GM18867 (cell line): ENCODE data around the gene HSD17B12.

Experiments
- ATAC-seq: cut with Tn5 transposase; IDR thresholded peaks from one replicate; pipeline ENCODE4 v1.9.1; 2021; ENCODE audit warnings: mild to moderate bottlenecking, moderate library complexity; ENCODE audit not compliant: unreplicated experiment

Gene HSD17B12

GRCh38 chr11:43687120-43687791, 6.7 kb downstream of the HSD17B12 start:
- ATAC-seq: no peak

- ATAC-seq: no peak
Measured at GRCh38 chr11:43688394-43688793, 7.9 kb downstream of the HSD17B12 start.

- no peak for ATAC-seq
Measured at GRCh38 chr11:43689167-43689566, 8.6 kb downstream of the HSD17B12 start.

- no peak for ATAC-seq
Measured at GRCh38 chr11:43690929-43691725, 10.6 kb downstream of the HSD17B12 start.

- no peak for ATAC-seq
Measured at GRCh38 chr11:43691806-43692205, 11.3 kb downstream of the HSD17B12 start.

GRCh38 chr11:43693069-43693468, 12.5 kb downstream of the HSD17B12 start:
- ATAC-seq: no peak

GRCh38 chr11:43693731-43694130, 13.2 kb downstream of the HSD17B12 start:
- no peak for ATAC-seq

GRCh38 chr11:43694477-43694876, 13.9 kb downstream of the HSD17B12 start:
- ATAC-seq: peak; percentile 63

- no peak for ATAC-seq
Measured at GRCh38 chr11:43697679-43698078, 17.1 kb downstream of the HSD17B12 start.

- no peak for ATAC-seq
Measured at GRCh38 chr11:43699870-43700269, 19.3 kb downstream of the HSD17B12 start.

GRCh38 chr11:43706631-43707030, 26.1 kb downstream of the HSD17B12 start:
- no peak for ATAC-seq

- ATAC-seq: no peak
Measured at GRCh38 chr11:43708776-43709175, 28.2 kb downstream of the HSD17B12 start.

GRCh38 chr11:43709689-43710088, 29.2 kb downstream of the HSD17B12 start:
- ATAC-seq: no peak

GRCh38 chr11:43712676-43713075, 32.1 kb downstream of the HSD17B12 start:
- no peak for ATAC-seq

GRCh38 chr11:43718373-43718772, 37.8 kb downstream of the HSD17B12 start:
- ATAC-seq: no peak

- ATAC-seq: no peak
Measured at GRCh38 chr11:43723617-43724016, 43.1 kb downstream of the HSD17B12 start.

- no peak for ATAC-seq
Measured at GRCh38 chr11:43732225-43732624, 51.7 kb downstream of the HSD17B12 start.

- ATAC-seq: no peak
Measured at GRCh38 chr11:43734256-43734655, 53.7 kb downstream of the HSD17B12 start.

- no peak for ATAC-seq
Measured at GRCh38 chr11:43735115-43735514, 54.6 kb downstream of the HSD17B12 start.

GRCh38 chr11:43735961-43736360, 55.4 kb downstream of the HSD17B12 start:
- ATAC-seq: no peak

GRCh38 chr11:43736502-43737200, 56.1 kb downstream of the HSD17B12 start:
- ATAC-seq: no peak

- ATAC-seq: no peak
Measured at GRCh38 chr11:43737201-43737590, 56.7 kb downstream of the HSD17B12 start.
